ENCODE data around the gene NT5DC4.
A peak's percentile ranks its signal among the peaks of the same experiment; 100 is the strongest.

The NT5DC4 gene
- total RNA-seq, result 0 to 0.19 (median 0.09) reads per million in 4 experiments

DNA sequence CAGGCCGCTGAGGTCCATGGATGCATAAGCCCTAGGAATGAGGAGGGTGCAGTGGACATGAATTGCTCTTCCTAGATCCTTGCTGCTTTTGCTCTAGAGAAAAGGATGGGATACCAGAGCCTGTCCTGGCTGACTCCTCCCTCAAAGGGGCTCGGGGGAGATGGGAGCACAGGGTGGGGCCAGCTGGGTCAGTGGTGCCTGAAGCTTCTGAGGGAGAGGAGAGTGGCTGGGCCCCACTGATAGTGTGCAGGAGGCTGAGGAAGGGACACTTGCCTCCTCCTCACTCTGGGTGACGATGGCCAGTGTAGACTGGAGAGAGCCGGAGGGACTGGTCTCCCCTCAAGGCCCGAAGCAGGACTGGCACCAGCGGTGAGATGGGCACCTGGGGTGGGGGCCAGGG lies at the start of gene NT5DC4:
Gene NT5DC4, plus strand, starts transcription at position 236 of the 400 bp plus-strand sequence. Its CDS starts 60 bp downstream, at position 296.
- no peak for DNase-seq

DNA sequence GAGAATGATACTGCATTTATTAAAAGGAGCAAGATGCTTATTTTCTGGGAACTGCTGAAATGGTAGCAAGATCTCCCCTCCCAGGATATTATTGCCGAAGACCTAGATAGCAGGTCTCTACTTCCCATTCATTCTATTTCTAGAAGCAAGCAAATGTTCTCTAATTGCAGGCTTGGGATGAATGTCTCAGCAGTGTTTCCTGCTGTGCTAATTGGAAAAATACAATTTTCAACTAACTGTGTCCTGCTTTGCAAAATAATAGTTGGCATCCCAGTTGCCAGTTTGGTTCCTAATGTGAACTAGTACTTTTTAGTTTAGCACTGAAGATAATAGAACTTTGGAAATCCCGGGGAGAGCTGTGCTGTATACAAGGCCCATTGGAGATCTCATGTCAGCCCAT lies 49.0 kb upstream of the NT5DC4 start:
- no peak for DNase-seq

DNA sequence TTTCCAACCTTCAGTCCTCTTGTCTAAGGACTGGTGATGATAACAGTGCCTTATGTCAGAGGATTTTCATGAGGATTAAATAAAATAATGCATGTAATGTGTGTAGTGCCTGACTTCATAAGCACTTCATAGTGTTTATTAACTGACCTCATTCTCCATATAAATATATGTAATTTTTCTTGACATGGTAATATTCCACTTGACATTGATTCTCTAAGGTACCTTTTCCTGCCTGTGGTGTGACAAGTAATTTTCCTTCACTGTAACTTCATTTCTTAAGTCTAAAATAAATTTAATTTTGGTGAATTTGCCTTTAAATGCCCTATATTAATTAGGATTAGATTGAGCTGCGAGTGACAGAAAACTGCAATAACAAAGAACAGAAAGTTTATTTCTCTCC lies 47.8 kb upstream of the NT5DC4 start:
- no peak for DNase-seq

DNA sequence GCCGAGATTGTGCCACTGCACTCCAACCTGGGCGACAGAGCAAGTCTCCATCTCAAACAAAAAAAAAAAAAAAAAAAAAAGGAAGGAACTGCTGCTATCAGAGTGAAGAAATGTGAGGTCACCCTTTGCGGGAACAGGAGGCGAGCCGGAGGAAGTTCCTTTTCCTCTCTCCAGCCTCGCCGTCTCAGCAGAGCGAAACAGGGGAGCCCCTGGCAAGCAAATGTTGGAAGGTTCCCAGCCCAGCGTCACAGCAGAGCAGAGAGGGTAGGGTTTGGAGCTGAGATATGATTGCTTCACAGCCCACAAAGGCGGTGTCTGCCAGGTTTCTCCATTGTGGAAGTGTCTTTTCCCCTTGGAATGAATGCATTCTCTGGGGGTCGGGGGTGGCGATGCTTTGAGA lies 46.6 kb upstream of the NT5DC4 start:
- no peak for DNase-seq

DNA sequence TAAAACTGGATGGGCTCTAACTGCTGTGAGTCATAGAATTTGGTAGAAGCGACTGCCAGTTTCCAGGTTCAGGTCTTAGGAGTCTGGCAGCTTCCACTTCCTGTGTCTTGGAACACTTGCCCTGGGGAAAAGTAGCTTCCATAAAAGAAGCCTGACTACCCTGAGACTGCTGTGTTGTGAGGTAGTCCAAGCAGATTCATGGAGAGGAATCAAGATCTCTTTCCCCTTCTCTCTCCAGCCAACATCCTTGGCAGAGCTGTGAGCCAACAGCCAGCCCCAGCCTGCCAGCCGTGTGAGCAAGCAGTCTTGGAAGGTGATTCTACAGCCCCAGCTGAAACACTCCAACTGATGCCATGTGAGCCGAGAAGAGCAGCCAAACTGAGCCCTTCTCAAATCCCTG lies 41.3 kb upstream of the NT5DC4 start:
- DNase-seq, result no peak

DNA sequence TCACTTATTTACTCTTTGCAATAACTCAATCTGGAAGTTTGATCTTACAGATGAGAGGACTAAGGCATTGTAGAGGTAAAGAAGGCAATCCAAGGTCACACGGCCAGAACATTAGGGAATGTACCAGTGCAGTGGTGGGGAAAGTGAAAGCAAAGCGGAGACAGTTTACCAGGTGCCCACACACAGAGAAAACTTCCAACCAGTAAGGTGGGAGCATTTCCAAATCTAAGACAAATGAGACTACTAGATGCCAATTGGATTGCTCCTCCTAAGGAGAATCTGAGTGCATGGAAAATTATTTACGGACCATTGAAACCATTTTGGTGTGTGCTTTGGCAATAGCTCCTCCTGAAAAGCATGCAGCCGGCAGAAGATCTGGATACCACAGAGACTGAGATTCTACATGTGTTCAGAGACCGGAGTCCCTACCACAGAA lies 40.1 kb upstream of the NT5DC4 start:
- no peak for DNase-seq

DNA sequence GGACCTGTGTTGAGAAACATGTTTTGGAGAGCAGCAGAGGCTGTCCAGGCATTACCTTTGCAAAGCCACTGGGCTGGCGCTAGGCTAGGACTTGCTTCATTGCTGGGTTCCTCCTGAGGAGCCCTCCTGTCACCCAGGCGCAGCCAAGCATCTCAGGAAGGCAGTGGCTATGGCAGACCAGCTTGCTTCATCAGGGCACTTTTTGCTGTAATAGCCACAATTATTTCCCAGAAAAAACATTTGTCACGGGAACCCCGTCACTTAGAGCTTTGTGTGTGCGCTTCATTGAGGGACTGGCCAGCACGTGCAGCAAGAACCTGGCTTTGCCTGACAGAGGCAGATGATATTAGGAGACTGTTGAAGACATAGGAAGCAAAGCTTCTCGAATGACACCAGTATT lies 38.7 kb upstream of the NT5DC4 start:
- DNase-seq, result no peak

DNA sequence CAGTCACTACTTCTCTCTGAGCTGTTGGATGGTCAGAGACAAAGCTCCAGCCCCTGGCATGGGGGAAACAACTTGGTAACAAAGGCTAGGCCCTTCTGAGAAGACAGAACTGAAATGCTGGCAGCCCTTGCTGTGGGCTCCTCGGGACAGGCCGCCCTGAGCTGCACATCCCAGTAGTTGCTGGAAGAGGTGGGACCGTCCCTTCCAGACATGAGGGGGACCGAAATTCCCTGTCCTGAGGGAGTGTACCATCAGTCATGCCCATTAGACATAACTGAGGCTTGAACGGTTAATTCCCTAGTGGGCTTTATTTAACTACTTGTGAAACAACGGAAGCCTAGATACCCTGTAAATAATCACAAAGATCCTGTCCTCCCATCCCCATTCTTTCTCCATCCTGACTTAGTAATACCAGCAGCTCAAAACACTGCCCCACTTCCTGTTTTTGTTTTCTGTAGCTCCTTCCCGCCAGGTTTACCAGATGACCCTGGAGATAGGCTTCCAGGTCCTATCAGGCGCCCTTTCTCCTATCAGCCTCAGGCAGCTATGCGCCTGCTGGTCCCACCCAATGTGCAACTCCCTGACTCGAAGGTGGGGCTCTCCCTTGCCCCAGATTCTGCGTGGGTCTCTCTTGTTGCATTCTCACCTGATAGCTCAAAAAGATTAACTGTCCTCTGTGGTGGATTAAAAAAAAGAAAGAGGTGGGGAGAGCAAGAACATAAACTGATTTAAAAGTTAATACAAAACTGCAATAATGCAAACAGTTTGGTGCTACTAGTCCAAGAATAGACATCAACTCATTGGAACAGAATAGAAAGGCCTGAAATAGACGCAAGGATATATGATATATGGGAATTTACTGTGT lies 37.0 kb upstream of the NT5DC4 start:
- no peak for DNase-seq

DNA sequence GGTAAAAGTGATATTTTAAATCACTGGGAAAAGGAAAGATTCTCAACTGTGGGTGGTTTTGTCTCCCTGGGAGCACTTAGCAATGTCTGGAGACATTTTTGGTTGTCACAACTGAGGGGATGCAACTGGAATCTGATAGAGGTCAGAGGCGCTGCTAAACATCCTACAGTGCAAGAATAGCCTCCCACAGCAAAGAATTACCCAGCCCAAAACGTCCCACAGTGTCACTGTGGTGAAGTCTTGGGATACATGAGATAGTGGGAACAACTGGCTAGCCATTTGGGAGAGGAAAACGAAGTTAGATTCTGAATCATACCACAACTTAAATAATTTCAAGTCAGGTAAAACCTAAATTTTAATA lies 36.4 kb upstream of the NT5DC4 start:
- no peak for DNase-seq

DNA sequence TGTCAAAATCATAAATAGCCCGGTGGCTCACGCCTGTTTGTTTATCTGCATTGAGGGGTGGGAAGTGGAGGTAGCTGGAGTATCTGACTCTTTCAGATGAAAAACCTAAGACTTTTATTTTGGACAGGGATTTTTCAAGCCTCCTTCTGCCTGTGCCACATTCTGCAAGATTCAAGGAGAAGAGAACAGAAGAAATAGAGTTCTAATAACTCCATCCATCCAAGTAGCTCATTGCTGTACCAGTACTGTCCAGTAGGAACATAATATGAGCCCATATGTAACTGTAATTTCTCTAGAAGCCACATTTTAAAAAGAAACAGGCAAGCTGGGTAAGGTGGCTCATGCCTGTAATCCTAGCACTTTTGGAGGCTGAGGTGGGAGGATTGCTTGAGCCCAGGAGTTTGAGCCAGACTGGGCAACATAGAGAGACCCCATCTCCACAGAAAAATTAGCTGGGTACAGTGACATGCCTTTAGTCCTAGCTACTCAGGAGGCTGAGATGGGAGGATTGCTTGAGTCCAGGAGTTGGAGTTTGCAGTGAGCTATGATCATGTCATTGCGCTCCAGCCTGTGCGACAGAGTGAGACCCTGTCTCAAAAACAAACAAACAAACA lies 35.4 kb upstream of the NT5DC4 start:
- DNase-seq, result no peak

DNA sequence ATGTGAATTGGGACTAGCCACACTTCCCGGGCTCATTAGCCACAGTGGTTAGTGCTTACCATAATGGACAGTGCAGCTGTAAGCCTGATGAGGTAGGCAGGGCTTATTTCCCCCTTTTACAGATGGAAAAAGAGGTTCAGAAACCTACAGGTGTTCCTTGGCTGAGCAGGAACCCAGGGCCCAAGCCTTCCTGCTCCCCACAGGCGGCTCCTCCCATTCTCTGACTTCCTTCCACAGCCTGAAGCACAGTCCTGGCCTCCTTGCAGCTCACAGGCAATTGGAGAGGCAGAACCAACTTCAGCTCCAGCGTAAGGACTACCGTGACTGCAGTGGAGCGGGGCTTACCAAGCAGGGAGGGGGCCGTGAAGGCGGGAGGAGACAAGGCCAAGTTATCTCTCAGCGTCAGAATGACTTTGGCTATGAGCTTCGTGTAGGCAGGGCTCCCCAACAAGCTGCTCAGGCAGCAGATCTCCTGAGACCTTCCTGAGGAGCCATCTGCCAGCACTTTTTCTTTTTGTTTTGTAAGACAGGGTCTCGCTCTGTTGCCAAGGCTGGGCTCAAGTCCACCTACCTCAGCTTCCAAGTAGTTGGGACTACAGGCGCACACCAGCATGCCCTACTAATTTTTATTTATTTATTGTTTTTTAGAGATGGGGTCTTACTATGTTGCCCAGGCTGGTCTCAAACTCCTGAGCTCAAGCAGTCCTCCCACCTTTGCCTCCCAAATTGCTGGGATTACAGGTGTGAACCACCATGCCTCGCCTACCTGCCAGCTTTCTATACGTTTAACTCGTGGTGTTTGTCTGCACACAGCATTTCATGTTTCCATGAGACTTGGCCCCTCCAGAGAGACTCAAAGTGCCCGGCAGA lies 34.2 kb upstream of the NT5DC4 start:
- DNase-seq, result no peak

DNA sequence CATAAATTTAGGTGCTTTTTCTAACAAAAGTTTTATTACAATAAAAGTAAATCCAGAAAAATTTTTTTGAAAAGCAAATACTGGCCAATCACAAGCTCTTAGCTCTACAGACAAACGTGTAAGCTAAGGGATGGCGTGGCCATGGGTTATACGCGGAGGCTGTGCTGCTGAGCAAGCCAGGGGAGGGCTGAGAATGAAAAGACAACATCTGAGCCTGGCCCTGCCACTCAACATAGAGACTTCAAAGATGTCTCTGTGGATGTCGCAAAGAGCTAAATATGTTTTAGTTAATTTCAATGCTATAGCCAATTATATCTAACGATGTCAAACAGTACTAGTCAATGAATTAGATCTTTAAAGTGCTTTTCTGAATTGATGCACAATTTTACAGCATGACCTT lies 33.3 kb upstream of the NT5DC4 start:
- DNase-seq, result no peak

DNA sequence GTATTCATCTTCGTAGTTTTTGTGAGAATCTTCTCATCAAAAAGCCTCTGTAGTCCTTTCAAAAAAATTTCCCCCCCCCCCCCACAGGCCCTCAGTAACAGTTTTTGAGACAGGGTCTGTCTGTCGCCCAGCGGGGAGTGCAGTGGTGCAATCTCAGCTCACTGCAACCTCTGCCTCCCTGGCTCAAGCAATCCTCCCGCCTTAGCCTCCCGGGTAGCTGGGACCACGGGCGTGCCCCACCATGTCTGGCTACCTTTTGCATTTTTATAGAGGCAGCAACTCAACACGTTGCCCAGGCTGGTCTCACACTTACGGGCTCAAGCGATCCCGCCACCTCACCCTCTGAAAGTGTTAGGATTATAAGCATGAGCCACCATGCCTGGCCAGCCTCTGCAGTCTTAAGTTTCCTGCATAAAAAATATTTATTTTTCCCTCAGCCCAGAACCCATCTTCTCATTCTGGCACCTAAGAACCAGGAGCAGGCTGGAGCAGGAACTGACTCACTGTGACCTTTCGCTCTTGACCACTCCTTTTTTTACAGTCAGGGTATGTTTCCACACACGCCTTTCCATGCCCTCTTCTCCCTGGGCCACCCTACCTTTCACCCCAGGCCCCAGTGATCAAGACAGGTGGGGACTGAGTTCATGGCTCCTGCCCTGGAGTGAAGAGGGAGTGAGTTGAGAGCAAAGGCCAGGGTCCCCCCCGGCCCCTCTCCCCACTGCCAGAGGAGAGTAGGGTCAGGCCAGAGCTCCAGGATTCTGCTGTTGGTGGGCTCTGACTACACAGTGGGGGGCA lies 32.5 kb upstream of the NT5DC4 start:
- no peak for DNase-seq

DNA sequence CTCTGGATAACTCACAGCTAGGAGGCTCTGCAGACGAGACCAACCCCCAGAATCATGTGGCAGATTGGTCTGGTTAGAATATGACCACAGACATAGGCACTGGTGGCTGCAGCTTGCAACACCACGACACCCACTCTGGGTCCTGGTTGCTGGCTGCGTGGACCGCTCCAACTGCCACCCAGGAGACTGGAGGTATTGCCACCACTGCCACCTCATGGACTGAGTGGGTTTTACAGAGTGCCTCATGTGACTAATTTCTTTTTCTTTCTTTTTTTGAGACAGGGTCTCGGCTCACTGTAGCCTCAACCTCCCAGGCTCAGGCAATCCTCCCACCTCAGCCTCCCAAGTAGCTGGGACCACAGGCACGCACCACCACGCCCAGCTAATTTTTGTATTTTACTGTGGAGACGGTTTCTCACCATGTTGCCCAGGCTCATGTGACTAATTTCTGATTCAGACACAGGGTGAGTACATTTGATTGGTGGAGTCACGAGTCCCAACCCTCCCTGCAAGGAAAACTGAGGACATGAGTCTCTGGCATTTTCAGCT lies 29.9 kb upstream of the NT5DC4 start:
- peak; percentile 49 for DNase-seq

DNA sequence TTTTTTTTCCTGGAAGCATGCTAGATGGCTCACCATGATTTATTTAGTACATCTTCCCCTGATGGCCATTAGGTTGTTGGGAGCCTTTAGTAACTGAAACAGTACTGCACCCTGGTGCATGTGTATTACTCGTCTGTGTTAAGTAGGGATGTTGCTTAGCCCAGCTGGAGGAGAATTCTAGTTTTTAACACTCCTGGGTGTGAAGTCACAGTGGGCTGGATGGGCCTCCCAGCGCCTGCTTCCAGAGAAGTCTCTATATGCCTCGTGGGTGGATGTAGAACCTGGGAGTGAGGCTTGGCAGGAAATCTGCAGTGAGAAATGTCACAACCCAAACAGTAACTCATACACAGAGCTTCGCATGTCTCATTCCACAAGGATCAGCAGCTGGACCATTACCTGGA lies 28.9 kb upstream of the NT5DC4 start:
- no peak for DNase-seq

DNA sequence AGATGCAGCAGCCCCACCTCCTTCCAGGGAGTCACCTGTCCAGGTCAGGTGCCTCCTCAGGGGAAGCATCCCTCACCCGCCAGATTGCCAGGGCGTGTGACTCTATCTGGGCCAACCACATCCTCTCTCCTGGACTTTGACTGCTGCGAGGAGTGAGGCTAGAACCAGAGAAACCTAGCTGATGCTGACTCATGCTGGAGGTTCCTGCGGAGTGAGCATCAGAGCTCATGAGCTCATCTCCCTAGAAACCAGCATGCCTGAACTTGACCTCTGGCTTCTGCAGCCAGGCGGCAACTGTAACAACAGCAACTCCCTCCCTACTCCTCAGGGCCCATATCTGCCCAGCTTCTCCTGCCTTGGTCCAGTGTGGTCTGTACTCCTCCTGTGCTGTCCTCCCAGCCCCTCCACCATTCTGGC lies 28.3 kb upstream of the NT5DC4 start:
- DNase-seq, result no peak

DNA sequence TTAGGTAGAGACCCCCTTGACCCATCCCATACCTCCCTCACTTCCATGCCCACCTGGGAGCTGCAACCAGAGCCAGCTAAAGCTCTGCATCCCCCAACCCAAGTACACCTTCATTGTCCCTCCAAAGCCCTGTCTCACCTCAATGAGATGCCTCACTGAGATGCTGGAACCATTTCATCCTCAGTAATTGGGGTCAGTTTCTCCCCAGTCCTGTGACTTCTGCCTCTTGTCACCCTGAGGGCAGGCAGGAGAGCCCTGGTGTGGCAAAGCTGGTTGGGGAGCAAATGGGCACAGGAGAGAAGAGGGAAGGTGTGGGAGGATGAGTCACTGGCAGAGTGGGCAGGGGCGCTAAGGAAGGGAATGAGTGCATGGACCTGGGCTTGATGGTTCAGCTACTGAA lies 27.9 kb upstream of the NT5DC4 start:
- DNase-seq, result no peak

DNA sequence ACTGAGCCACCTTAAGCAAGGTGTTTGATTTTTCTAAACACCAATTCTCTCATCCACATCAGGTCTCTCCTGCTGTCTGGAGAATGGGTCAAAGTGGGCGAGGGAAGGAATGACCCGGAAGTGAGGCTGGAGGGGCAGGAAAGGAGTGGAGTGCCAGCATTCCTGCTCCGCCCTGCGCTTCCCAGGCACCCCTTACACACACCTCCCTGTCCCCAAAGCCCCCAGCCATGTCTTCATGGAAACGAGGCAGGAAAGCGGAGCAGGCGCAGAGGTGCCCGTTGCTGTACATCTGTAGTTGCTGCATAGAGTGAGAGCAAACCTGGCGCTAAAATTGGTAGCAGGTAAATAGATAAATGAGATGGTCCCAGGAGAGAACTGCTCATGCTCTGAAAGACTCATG lies 27.2 kb upstream of the NT5DC4 start:
- no peak for DNase-seq

DNA sequence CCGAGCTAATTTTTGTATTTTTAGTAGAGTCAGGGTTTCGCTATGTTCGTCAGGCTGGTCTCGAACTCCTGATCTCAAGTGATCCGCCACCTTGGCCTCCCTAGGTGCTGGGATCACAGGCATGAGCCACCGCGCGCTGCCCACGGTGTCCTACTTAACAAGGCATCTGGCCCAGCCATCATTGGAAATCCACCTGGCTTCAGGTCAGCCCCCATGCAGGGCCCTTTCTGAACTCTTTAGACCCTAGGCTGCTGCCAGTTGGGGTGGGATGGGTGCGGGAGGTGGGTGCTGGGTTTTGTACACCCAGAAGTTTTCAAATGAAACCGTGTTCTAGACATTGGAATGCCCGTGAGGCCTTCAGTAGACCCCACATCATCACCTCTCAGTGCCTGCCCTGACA lies 26.6 kb upstream of the NT5DC4 start:
- DNase-seq, result no peak

DNA sequence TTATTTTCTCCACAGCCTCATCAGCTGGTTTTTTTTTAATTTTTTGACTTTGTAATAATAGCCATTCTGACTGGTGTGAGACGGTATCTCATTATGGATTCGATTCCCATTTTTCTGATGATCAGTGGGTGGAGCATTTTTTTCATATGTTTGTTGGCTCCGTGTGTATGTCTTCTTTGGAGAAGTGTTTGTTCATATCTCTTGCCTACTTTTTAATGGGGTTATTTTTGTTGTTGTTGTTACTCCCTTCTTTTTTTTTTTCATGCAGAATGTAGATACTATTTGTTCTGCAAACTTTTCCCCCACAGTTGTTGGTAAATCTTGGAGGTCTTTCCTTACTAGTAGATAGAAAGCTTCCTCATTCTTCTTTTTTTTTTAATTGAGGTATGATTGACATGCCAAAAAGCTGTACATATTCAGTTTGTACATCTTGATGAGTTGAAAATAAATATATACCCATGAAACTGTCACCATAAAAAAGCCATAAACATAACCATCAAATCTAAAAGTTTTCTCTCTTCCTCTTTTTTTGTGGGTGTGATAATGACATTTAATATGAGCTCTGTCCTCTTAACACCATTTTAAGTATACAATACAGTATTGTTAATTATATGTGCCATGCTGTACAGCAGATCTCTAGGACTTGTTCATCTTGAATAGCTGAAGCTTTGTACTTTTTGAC lies 21.8 kb upstream of the NT5DC4 start:
- no peak for DNase-seq

DNA sequence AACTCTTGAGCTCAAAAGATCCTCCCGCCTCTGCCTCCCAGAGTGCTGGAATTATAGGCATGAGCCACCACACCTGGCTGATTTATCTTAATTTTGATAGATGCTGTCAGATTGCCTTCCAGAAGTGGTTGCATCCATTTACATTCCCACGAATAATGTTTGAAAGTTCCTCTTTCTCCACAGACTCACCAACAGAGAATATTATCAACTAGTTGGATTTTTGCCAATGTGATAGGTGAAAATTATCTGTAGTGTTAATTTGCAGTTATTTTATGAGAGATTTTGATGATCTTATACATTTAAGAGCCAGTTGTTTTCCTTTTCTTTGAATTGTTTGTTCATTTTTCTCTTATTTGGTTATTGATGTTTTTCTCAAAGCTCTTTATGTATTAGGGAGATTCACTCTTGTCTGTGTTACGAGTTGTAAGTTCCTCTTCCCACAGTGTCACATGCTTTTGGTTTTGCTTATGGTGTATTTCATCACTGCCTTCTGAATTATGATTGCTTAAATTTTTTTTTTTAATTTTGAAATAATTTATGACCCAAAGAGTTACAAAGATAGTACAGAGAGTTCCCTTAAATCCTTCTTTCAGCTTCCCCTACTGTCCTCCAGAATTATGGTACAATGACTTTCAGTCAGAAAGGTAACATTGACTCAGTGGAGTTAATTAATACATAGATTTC lies 20.7 kb upstream of the NT5DC4 start:
- DNase-seq, result no peak

Measured in effector CD8-positive, alpha-beta T cell (primary cell).